Keratinocyte (primary cell): ENCODE data around the gene GPC3. TPM values are rescaled to one million over a fixed set of nuclear protein-coding genes. Genes with fewer than 3 reads are reported as not detected.

Experiments
- DNase-seq: peaks from one replicate; pipeline ENCODE4 v3.0.0-alpha.2; 2011; ENCODE audit warnings: low read depth, missing footprints, low spot score
- FAIRE-seq: peaks from 2 replicates; lab custom pipeline; 2011; peaks lifted over from hg19 to GRCh38; lab: Jason Lieb, UNC
- H2AFZ ChIP-seq: 2 replicates; pipeline ENCODE4 v1.6.0; 2012; ENCODE audit warnings: low read length, control low read depth, inconsistent platforms; ENCODE audit not compliant: control insufficient read depth
- H3K27ac ChIP-seq: 2 replicates; pipeline ENCODE4 v1.5.1; 2011; ENCODE audit warnings: low read length; ENCODE audit not compliant: control insufficient read depth, insufficient read depth
- H3K27me3 ChIP-seq: 3 replicates; pipeline ENCODE4 v1.6.0; 2011; ENCODE audit warnings: low read length; ENCODE audit not compliant: control insufficient read depth, insufficient read depth; ENCODE audit errors: extremely low read depth
- H3K36me3 ChIP-seq, 2 experiments: 2 replicates in 1 of 2; 3 replicates in 1 of 2; pipeline ENCODE4 v1.5.1; 2011; ENCODE audit warnings: low read length in 2 of 2, mild to moderate bottlenecking in 1 of 2; ENCODE audit not compliant: control insufficient read depth in 2 of 2, insufficient read depth in 2 of 2; ENCODE audit errors: extremely low read depth in 1 of 2
- H3K4me1 ChIP-seq: 3 replicates; pipeline ENCODE4 v1.5.1; 2011; ENCODE audit warnings: low read length; ENCODE audit not compliant: control insufficient read depth, insufficient read depth; ENCODE audit errors: extremely low read depth
- H3K4me2 ChIP-seq: 3 replicates; pipeline ENCODE4 v1.6.0; 2011; ENCODE audit warnings: low read depth, low read length; ENCODE audit not compliant: control insufficient read depth, insufficient read depth; ENCODE audit errors: extremely low read depth
- H3K4me3 ChIP-seq, 3 experiments: fragments of 200-600 bp in 1 of 3; sonication (generic) in 1 of 3; 2 replicates in 2 of 3; 3 replicates in 1 of 3; pipeline ENCODE4 v1.5.1; 2011 to 2016; ENCODE audit warnings: low read length in 3 of 3, mild to moderate bottlenecking in 3 of 3, control low read depth in 2 of 3, inconsistent platforms in 1 of 3, low read depth in 1 of 3, mixed read lengths in 1 of 3, mixed run types in 1 of 3, moderate library complexity in 1 of 3; ENCODE audit not compliant: control insufficient read depth in 2 of 3, insufficient read depth in 2 of 3; ENCODE audit errors: extremely low read depth in 1 of 3
- H3K79me2 ChIP-seq: 2 replicates; pipeline ENCODE4 v1.6.0; 2012; ENCODE audit warnings: low read length; ENCODE audit not compliant: control insufficient read depth, insufficient read depth
- H3K9ac ChIP-seq: 3 replicates; pipeline ENCODE4 v1.6.0; 2011; ENCODE audit warnings: low read length; ENCODE audit not compliant: control insufficient read depth, insufficient read depth; ENCODE audit errors: extremely low read depth
- H3K9me1 ChIP-seq: 3 replicates; pipeline ENCODE4 v1.6.0; 2011; ENCODE audit warnings: low read length; ENCODE audit not compliant: control insufficient read depth, insufficient read depth; ENCODE audit errors: extremely low read depth
- H3K9me3 ChIP-seq: 2 replicates; pipeline ENCODE4 v1.5.1; 2012; ENCODE audit warnings: low read depth, low read length; ENCODE audit not compliant: control insufficient read depth
- H4K20me1 ChIP-seq: 3 replicates; pipeline ENCODE4 v1.6.0; 2011; ENCODE audit warnings: low read length; ENCODE audit not compliant: control insufficient read depth, insufficient read depth; ENCODE audit errors: extremely low read depth
- EZH2 ChIP-seq: IDR thresholded peaks from one replicate; pipeline ENCODE4 v1.6.1; 2012; ENCODE audit warnings: inconsistent platforms, mild to moderate bottlenecking, low read length, moderate library complexity
- dilution Hi-C: fragments of 300-500 bp; cut with MboI; formaldehyde crosslinking; loops from one replicate; pipeline ENCODE4 v1.7.0; 2020; ENCODE audit warnings: low sequenced_read_pairs; ENCODE audit not compliant: extremely low pct_ligation_motif_present
- polyA plus RNA-seq, 5 experiments: library from polyadenylated mRNA; depleted of rRNA in 3 of 5; stranded (reverse) in 3 of 5; stranded (forward) in 1 of 5; unstranded in 1 of 5; fragments of >200 nt; gene quantifications; 1 replicate in 1 of 5; 2 replicates in 3 of 5; 3 replicates in 1 of 5; pipeline versions ENCODE4 v1.2.1 to v1.2.3, GENCODE V29; 2011 to 2012; ENCODE audit warnings: missing spikeins in 2 of 5, low read depth in 1 of 5, low replicate concordance in 1 of 5
- TF ChIP-seq, protein P1 (sequence below), 3 experiments: IDR thresholded peaks in 1 of 3; conservative IDR thresholded peaks in 1 of 3; optimal IDR thresholded peaks in 1 of 3; 2 replicates in 2 of 3; 3 replicates in 1 of 3; pipeline versions ENCODE3 to v1.5.1; 2011; ENCODE audit warnings: low read length in 3 of 3, mild to moderate bottlenecking in 3 of 3, moderate library complexity in 2 of 3, control low read depth in 1 of 3, inconsistent platforms in 1 of 3; ENCODE audit not compliant: insufficient read depth in 2 of 3; ENCODE audit errors: extremely low read depth in 1 of 3

The GPC3 gene
- polyA plus RNA-seq, 1 donor (not counting 4 experiments of a cell fraction or from before 2014, with no cell fraction given) = 0.03 TPM

DNA sequence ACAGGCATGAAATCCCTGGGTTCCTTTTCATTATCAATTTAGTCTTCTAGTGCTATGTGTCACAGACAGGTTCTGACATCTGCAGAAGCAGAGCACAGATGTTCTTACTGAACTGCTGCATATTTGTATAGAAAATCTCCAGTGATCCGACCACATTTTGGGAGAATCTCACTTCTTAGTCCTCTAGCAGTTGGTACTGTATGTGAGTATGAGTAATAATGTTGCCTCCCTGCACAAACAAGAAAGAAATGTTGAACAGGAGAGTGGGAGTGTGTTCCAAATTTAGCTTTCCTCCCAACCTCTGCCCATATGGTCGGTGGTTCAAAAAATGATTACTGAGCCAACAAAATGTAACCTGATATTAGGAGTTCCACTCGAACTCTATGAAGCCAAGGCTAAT is 404.8 kb downstream of the GPC3 start:
- H3K4me3 ChIP-seq = no peak overlapping the region
- dilution Hi-C loops = no loop called here
- H3K9me1 ChIP-seq = no peaks in the 10 kb centered on the region
- TF ChIP-seq, protein P1, sequence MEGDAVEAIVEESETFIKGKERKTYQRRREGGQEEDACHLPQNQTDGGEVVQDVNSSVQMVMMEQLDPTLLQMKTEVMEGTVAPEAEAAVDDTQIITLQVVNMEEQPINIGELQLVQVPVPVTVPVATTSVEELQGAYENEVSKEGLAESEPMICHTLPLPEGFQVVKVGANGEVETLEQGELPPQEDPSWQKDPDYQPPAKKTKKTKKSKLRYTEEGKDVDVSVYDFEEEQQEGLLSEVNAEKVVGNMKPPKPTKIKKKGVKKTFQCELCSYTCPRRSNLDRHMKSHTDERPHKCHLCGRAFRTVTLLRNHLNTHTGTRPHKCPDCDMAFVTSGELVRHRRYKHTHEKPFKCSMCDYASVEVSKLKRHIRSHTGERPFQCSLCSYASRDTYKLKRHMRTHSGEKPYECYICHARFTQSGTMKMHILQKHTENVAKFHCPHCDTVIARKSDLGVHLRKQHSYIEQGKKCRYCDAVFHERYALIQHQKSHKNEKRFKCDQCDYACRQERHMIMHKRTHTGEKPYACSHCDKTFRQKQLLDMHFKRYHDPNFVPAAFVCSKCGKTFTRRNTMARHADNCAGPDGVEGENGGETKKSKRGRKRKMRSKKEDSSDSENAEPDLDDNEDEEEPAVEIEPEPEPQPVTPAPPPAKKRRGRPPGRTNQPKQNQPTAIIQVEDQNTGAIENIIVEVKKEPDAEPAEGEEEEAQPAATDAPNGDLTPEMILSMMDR (optimal IDR thresholded peaks at IDR 0.05 in 1 of 3, IDR thresholded peaks at IDR 0.05 in 1 of 3, conservative IDR thresholded peaks at IDR 0.05 in 1 of 3; ENCODE audit: extremely low read depth in 1 of 3, insufficient read depth in 2 of 3, low read length in 3 of 3) = no peak
- no peak for TF ChIP-seq EZH2
- no peak overlapping the region for H3K9ac ChIP-seq
- no peaks in the 10 kb centered on the region for H3K4me1 ChIP-seq
- no peak overlapping the region for H3K4me2 ChIP-seq
- FAIRE-seq (no peak), DNase-seq (no peak)
- H3K36me3 ChIP-seq = no peaks in the 10 kb centered on the region
- H3K79me2 ChIP-seq = no peaks in the 10 kb centered on the region
- no peaks in the 10 kb centered on the region for H3K27me3 ChIP-seq
- no peak overlapping the region for H2AFZ ChIP-seq
- H4K20me1 ChIP-seq = no peaks in the 10 kb centered on the region
- no peaks in the 10 kb centered on the region for H3K9me3 ChIP-seq
- H3K27ac ChIP-seq = no peak overlapping the region

DNA sequence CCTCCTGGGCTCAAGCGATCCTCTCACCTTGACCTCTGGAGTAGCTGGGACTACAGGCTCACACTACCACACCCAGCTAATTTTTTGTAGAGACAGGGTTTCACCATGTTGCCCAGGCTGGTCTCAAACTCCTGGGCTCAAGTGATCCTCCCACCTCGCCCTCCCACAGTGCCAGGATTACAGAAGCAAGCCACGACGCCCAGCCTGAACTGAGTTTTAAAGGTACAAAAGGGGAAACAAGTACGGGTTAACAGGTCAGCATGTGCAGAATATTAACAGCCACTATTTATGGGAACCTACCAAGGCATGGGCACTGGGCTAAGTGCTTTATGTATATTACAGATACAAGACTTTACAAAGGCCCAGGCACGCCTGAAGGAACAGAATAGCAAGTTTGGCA is 405.8 kb downstream of the GPC3 start:
- Histone ChIP-seq H3K4me1 (no peaks in the 10 kb centered on the region), H3K27me3 (no peaks in the 10 kb centered on the region), H3K4me3 (no peak overlapping the region), H3K36me3 (no peaks in the 10 kb centered on the region), H3K27ac (no peak overlapping the region), H4K20me1 (no peaks in the 10 kb centered on the region), H3K9me3 (no peaks in the 10 kb centered on the region), H3K9me1 (no peaks in the 10 kb centered on the region), H2AFZ (no peak overlapping the region), H3K4me2 (no peak overlapping the region), H3K9ac (no peak overlapping the region), H3K79me2 (no peaks in the 10 kb centered on the region)
- dilution Hi-C loops = no loop called here
- FAIRE-seq (no peak), DNase-seq (no peak)
- TF ChIP-seq, protein P1 (optimal IDR thresholded peaks at IDR 0.05 in 1 of 3, IDR thresholded peaks at IDR 0.05 in 1 of 3, conservative IDR thresholded peaks at IDR 0.05 in 1 of 3; ENCODE audit: extremely low read depth in 1 of 3, insufficient read depth in 2 of 3, low read length in 3 of 3) = no peak
- no peak for TF ChIP-seq EZH2
